Stimulated activated CD4-positive, alpha-beta T cell treated with anti-CD3 and anti-CD28 coated beads, Interleukin-4, amount 100 ng/mL, for 1 hour (primary cell): ENCODE measurements around the gene AKR1B1.

Experiments used
- DNase-seq: peaks from one replicate; pipeline ENCODE4 v3.0.0-alpha.2; 2020

AKR1B1 gene

DNA sequence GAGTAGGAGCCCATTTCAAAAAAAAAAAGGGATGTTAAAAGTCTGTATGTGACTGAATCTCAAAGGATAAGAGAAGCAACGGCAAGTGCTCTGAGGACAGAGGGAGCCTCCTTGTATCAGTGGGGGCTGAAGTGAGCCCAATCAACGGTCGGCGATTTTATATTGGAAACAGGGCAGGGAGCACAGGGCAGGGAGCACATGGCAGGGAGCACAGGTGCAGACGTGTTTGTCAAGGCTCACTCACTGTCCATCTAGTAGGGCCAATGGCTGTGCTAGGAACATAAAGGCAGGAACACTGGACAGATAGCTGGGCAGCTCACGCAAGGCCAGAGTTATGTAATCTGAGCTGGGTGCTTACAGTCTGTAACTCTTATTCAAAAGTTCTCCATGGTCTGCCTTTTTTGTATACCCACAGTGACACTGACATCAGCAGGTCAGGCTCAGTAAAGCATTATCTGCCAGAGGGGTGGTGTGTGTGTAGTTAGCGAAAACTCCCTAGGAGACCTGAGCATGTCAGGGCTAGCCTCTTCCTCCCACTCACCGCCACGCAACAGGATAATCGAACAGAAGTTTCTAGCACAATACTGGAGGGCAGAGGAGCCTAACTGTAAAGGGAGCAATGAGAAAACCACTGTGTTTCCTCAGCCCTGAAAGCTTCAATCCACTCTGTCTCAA, 15.4 kb downstream of the AKR1B1 start:
- DNase-seq, result no peak

DNA sequence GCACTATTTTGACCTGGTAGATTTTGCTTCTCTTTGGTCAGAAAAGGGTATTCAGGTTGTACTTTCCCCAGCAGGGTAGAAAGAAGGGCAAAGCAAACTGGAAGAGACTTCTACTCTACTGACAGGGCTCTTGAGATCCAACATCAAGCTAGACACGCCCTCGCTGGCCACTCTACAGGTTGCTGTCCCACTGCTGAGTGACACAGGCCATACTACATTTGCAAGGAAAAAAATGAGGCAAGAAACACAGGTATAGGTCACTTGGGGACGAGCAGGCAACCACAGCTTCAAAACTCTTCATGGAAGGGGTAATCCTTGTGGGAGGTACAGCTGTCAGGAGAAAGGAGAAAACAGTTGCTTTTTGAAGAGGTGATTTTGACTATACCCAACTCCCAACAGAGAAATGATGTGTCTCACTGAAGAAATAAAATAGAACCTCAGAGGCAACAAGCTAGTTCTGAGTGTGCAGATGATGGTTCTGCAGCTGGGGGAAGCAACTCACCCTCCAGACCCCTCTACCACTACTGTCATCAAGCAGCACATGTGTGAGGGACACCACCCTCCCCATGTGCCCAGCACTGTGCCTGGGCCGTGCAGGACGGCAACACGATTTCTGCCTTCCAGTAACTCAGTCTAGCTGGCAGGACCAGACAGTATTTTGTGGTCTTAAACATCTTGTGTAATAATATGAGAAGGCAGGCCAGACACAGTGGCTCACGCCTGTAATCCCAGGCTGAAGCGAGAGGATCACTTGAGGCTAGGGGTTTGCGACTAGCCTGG, 16.3 kb downstream of the AKR1B1 start:
- no peak for DNase-seq

DNA sequence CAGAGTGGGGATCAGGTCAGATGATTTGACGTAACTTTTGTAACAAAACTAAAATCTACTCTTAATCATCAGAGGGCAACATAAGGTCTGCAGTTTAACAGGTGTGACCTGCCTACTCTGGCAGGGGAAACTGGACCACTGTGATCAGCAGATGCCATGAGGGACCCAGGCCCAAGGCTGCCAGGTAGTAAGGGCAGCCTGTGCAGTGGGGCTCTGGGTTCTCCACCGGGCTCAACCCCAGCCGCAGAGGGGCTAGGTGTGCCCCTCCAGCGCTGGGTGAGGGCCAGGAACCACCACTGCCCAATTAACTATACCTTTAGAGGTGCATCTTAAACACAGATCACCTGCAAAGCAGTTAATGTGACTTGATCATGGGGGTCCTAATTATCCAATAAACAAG, 17.6 kb downstream of the AKR1B1 start:
- no peak for DNase-seq

DNA sequence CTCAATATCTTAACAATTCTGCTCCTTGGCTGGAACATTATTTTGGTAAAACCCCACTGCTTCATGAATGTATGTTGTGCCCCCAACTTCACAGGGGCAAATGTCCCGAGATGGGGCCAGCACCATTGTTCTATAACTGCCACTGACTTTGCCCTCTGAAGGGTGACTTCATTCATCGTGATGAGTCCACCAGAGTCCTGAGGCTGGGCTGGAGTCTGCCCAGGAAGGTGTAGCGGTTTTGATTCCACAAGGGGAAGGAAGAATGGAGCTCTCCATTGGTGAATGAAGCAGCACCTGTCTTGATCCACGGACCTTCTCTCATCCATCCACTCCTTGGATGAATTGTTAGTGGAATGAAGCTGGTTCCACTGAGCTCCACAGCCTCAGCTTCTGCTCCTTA, 18.4 kb downstream of the AKR1B1 start:
- no peak for DNase-seq

DNA sequence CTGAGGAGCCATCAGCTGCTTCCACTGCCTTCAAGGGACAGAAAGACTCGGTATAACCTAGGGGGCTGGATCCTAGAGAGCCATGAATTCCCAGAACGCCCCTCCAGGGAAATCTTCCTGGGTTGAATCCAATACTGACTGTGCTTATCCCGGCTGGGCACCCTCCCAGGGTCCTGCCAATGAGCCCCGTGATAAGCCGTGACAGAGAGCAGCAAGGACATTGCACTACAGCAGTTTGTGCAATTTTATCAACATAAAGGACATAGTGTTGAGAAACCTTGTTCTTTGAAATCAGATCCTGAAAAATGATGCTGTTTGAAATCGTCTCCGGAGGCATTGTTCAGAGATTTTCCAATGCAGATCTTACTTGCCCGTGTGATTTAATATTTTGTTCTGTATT, 18.8 kb downstream of the AKR1B1 start:
- DNase-seq, result no peak

DNA sequence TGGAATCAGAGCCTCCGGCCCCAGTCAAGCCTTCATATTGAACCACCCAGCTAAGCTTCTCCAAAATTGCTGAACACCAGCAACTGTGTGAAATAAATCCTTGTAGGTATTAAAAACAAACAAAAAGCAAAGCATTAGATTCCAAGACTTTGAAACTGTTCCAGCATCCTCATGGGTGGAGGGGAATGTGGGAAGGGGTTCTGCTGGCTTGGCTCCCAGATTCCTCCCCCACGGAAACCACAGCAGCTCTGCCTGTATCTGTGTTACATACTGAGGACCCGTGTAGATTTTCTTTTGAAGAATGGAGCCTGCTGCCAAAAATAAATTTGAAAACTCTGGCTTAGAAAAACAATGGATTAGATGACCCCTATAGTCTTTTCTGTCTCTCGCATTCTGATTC, 20.0 kb downstream of the AKR1B1 start:
- no peak for DNase-seq

DNA sequence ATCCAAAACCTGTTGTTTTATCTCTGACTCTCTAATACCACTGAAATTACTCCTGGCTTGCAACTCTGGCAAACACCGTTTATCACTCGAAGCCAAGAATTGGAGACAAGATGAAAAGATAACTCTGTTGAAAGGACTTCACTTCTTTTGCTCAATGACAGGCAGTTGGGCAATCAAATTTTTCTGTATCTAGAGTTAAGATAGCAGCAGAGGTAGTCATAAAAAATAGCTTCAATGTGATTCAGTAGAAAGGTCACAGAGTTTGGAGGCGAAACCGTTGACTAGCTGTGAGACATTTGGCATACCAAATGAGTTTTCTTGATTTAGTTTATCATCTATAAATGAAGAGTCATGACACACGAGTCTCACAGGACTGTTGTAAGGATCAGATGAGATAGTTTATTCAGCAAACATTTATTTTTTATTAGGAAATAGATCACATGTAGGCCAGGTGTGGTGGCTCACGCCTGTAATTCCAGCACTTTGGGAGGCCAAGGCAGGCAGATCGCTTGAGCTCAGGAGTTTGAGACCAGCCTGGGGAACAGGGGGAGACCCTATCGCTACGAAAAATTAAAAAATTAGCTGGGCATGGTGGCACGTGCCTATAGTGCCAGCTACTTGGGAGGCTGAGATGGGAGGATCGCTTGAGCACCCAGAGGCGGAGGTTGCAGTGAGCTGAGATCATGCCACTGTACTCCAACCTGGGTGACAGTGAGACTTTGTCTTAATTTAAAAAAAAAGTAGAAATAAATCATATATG, 23.6 kb downstream of the AKR1B1 start:
- no peak for DNase-seq

DNA sequence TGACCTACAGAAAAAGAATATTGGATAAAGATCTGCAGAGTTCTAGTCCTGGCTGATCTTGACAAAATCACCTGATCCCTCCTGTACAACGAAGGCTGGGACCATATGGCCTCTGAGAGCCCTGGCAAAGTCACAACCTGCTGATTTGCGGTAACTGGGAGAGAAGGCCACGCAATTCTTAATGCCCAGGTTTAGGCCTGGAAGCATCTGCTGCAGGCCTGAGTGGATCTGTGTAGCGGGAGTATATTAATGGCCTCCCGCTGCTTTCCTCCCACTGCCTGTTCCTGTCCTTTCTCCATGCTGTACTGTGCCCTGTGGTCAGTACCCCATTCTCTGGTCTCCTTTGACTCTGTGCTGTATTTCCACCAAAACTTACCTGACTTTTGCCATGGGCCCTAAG, 24.2 kb downstream of the AKR1B1 start:
- DNase-seq, result no peak

DNA sequence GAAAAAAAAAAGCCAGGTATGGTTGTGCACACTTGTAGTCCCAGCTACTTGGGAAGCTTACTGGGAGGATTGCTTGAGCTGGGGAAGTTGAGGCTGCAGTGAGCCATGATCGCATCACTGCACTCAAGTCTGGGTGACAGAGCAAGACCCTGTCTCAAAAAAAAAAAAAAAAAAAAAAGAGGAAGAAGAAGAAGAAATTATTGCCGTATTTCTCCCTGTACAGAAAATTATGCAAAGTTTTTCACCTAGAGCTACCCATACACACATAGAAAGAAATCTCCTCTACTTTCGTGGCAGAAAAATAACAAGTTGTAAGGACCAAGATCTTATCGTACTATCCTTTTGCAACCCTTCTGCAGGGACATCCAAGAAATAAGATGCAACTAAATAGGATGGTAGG, 25.5 kb downstream of the AKR1B1 start:
- no peak for DNase-seq

DNA sequence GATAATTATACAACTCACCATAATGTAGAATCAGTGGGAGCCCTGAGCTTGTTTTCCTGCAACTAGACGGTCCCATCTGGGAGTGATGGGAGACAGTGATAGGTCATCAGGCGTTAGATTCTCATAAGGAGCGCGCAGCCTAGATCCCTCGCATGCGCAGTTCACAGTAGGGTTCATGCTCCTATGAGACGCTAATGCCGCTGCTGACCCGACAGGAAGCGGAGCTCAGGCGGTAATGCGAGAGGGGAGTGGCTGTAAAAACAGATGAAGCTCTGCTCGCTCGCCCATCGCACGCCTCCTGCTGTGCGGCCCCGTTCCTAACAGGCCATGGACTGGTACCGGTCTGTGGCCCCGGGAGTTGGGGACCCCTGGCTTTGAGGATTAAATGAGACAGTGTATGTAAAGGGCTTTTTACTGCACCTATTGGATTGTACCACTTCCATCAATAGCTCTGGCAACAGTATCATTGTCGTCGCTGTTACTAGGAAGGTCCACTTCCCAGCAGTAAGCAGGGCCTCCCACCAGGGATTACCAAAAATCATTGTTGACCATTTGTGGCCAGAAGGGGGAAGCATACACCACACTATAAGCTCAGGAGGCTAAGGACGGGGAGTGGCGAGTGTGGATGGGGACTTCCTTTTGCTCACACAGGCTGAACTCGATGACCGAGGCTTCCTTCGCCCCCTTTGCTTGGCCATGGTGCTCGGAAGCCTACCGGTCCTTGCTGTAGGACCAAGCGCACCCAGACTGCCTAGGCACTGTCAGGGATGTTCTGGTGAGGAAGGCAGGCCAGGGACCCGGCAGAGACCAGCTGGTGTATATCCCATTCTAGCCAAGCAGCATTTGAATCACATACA, 26.4 kb downstream of the AKR1B1 start:
- peak; percentile 62 for DNase-seq

DNA sequence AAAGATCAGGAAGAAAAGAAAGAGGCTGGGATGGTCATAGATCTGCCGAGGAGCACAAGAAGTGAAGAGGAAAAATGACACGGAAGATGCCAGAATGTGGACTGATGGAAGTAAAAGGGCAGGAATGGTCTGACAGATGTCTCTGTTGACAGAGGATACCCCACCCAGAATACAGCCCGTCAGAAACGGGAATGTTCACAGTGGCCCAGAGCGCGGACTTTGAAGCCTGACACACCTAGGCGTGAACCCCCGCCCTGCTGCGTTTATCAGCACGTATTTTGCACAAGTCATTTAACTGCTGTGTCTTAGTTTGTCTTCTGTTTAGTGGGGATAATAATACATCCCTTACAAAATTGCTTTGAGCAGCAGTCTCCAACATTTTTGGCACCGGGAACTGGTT, 27.1 kb downstream of the AKR1B1 start:
- no peak for DNase-seq

DNA sequence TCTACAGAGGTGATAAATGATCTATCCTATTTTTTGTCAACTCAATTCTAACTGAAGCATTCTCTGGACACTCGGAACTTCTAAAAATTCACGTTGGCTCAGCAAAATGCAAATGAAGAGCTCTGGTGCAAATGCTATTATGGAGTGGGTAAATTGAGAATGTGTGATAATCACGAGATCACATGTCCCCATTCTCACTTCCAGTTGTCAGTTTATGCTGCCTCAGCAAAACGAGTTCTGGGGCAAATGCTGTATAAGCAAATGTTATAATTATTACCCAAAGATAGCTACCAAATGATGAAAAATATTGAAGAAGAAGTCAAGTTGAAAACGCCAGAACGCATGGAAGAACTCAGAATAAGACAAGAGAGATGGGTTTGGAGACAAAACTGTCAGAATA, 29.4 kb downstream of the AKR1B1 start:
- DNase-seq, result no peak

DNA sequence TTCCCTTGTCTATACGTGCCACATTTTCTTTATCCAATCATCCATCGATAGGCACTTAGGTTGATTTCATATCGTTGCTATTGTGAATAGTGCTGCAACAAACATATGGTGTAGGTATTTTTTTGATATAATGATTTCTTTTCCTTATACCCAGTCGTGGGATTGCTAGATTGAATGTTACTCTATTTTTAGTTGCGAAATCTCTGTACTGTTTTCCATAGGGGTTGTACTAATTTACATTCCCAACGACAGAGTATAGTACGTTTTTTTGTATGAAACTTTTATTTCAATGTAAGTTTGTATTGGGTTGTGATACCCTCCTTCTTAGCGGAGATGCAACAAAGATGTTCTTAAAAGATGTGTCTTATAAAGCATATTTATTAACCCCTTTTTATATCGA, 30.0 kb downstream of the AKR1B1 start:
- no peak for DNase-seq

DNA sequence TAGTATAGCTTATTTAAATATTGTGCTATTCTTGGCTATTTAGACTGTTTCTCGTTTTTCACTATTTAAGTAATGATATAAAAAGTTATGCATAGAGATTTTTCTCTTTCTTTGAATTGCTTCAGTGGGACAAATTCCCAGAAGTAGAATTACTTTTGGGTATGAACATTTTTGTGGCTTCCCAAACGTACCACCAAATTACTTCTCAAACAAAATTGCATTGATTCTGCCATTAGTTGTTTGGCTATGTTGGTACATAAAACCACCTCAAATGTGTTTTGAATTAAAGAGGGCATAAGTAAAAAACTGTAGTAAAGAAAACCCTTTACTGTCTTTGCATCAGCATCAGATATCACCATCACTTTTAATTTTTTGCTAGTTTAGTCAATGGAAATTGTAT, 31.0 kb downstream of the AKR1B1 start:
- no peak for DNase-seq

DNA sequence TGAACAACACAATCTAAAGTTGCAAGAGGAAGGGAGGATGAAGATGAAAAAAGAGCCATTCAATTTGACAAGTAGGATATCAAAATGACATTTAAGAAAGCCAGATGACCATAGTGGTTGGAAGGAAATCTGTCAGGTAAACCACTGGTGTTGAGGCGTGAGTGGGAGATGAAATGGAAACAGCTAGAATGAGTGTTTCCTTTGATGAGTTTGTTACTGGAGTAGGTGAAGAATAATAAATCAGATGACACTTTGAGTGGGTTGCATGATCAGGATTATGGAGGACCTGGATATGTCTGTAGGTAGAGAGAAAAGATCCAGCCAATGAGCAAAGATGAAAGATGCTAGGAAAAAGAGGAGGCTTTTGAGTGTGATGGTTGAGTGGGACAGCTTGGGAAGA, 33.1 kb downstream of the AKR1B1 start:
- DNase-seq, result no peak

DNA sequence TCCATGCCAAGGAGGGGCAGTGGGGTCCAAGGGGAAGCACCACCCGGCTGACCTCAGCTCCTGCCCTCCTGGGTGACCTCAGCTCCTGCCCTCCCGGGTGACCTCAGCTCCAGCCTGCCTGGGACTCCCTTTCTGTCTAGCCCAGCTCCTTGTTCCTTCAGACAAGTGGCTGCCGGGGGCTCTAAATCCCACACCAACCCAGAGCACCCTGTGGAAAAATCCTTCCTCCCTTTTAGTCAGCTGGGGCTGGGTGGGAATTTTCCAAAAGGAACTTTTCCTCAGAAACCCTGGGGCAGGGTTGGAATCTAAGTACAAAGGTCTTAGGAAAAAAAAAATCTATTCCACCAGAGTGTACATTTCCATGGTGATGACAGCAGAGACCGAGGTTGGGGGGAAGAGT, 36.3 kb downstream of the AKR1B1 start:
- no peak for DNase-seq

DNA sequence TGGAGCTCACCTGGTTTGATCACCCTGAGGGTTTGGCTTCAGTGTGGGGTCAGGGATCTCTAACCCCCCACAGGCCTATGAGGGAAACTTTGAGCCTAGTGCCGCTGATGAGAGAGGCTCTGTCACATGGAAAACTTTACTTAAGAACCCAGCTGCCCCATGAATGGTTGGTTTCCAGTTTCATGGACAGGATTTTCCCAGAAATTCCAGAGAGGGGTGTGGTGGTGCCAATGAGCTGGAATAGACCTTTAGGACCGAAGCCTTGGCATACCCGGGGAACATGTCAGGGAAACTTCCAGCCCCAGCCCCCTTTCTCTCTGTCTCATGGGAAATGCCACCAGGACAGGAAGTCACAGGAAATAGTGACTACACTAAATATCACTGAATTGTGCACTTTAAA, 36.9 kb downstream of the AKR1B1 start:
- DNase-seq, result no peak

DNA sequence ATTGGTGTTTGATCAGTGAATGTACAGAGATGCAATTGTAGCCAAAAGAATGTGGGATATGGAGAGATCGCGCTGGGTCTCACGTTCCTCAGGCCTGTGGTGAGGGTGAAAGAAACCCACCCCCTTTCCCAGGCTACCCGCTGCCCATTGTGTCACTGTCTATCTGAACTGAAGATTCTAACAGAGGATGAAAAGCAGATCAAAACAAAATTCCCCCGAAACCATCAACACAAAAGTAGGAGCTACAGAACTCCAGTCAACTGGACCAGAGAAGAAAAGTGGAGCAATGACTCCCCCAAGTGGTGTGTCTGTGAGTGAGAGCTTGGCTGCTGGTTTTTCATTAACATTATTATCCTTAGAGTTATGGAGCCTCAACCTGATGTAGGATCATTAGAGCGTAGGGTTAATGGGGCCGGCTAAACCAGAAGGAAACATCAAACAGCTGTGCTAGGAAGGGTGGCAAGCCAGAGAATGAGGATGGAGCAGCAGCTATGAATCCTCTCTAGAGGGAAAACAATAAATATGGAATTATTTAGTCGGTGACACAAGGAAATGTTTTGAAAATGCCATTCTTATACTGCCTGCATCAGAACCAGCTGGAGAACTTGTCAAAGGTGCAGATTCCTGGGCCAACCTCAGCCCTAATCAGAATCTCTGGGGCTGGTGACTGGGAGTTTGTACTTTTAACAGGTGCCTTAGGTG, 38.3 kb downstream of the AKR1B1 start:
- no peak for DNase-seq

DNA sequence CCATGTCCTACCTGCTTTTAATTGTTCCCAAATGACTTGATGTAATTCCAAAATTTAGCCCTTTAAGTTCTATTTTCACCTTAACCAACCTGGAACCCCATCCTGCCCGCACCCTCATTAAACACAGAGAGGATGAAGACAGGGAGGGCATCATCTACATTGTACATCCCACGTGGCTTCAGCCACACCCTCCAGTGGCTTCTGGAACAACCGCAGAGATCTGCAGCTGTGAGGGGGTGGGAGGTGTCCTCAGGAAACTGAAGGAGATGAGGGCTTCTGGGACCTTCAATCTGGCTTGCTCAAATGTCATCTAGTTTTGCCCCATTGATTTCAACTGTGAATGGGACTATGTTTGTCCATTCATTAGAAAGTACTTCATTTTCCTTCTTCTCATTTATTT, 39.0 kb downstream of the AKR1B1 start:
- no peak for DNase-seq

DNA sequence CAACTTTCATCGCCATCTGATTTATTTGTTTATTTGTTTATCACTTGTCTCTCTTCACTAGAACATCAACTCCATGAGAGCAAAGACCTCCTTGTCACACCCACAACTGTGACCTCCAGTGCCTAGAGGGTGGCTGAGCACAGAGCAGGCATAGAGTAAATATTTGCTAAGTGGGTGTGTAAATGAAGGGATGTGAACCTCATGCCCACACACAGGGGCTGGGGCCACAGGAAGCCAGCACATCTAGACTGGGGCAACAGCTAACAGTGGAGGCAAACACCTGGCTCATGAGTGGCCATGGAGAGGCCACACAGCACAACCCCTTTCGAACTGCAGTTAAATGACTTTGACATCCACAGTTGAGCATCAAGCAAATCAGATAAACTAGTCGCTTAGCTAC, 39.8 kb downstream of the AKR1B1 start:
- DNase-seq, result no peak

DNA sequence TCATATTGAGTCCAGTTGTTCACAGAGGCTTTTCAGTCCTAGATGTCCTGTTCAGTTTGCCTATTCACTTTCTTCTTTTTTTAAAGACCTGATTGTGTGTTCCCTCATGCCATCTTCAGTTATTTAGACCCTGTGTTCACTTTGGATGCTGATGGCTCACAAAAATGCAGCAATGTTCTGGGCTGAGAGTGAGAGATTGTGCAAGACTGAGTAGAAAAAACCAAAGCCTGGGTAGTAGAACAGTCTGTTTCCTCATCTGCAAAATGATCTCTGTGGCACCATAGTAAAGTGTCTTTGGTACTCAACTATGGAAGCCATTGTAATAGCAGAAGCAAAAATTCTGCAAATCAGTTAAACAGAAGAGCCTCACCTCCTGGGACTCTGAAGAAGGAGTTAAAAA, 43.2 kb downstream of the AKR1B1 start:
- DNase-seq, result no peak

DNA sequence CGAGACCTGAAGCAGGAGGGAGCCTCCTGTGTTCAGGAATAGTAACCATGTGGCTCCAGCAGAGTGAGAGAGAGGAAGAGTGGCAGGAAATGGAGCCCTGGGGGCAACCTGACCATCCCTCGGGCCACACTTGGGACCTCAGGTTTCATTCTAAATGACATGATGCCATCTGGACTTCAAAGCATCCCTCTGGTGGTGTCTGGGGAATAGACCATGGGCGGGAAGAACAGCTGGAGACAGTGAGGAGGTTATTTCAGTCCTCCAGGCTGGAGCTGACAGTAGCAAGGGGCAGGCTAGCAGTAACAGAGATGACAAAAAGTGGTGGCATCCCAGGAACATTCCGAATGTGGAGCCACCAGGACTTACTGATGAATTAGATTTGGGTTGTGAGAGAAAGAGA, 44.8 kb downstream of the AKR1B1 start:
- DNase-seq, result no peak

DNA sequence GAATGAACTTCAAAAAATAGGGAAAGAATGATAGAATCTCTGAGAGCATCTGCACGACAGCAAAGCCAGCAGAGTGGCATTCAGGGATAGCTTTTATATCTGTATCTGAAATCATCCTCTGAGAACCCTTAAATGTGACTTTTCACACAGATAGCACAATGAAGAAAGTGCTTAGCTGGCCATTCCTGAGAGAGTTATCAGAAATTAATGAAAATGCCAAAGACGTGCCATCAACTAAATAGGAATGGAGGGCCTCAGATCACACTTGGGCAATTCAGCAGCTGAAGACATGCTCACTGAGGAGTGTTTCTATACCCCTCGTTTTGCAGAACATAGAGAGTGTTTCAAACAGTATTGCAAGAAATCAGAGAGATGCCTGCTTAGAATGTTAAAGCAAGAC, 51.6 kb downstream of the AKR1B1 start:
- no peak for DNase-seq
